K562 (cell line): ENCODE results near the gene BBX. TPM values are rescaled to one million over a fixed set of nuclear protein-coding genes. Genes with fewer than 3 reads are reported as not detected.

Experiments
- ATAC-seq: fragments of 200-7000 bp; cut with Tn5 transposase; 3 replicates; pipeline ENCODE4 v1.9.1; 2020; ENCODE audit warnings: moderate library complexity
- BruUV-seq: library from RNA; stranded (reverse); fragments of 400-500 nt; replicated peaks from 2 replicates; lab custom pipeline; 2021; lab: Mats Ljungman, UMichigan
- CTCF ChIA-PET: fragments of 300-600 bp; formaldehyde crosslinking; extraction: SDS; loops from one replicate; lab custom pipeline; 2021; ENCODE audit warnings: low intra/inter-chr PET ratio; lab: Yijun Ruan, JAX
- POLR2A ChIA-PET: fragments of 300-600, 350-650 bp; sonication (Branson Sonifier 250); formaldehyde crosslinking; extraction: SDS; loops from one replicate; lab custom pipeline; 2021; ENCODE audit warnings: antibody characterized with exemption, inconsistent platforms; lab: Yijun Ruan, JAX
- DNase-seq, 4 experiments: peaks; one replicate each; pipeline versions ENCODE4 v3.0.0 to v3.0.0-alpha.2; 2011 to 2018; ENCODE audit warnings: low spot score in 3 of 4, mixed read lengths in 3 of 4; ENCODE audit errors: extremely low read depth in 1 of 4
- FAIRE-seq: peaks from 2 replicates; lab custom pipeline; 2011; peaks lifted over from hg19 to GRCh38; lab: Jason Lieb, UNC
- H2AFZ ChIP-seq: 2 replicates; pipeline ENCODE4 v1.6.0; 2011; ENCODE audit warnings: low read depth, low read length, control low read depth, inconsistent platforms
- H3K27ac ChIP-seq: fragments of 200-600 bp; 3 replicates; pipeline ENCODE4 v1.8.0; 2011; ENCODE audit warnings: low read depth, mild to moderate bottlenecking, control low read depth, inconsistent platforms, low read length, moderate library complexity, mixed read lengths; ENCODE audit errors: extremely low read depth
- H3K27me3 ChIP-seq, 2 experiments: fragments of 300-600 bp in 1 of 2; 2 replicates in 1 of 2; 3 replicates in 1 of 2; pipeline versions ENCODE4 v1.6.0 to v1.8.0; 2011; ENCODE audit warnings: inconsistent platforms in 2 of 2, low read length in 2 of 2, mild to moderate bottlenecking in 1 of 2, mixed read lengths in 1 of 2, moderate library complexity in 1 of 2; ENCODE audit not compliant: control insufficient read depth in 2 of 2, insufficient read depth in 2 of 2
- H3K36me3 ChIP-seq: fragments of 300-600 bp; 3 replicates; pipeline ENCODE4 v1.8.0; 2011; ENCODE audit warnings: mild to moderate bottlenecking, low read length, inconsistent platforms; ENCODE audit not compliant: control insufficient read depth, insufficient read depth
- H3K4me1 ChIP-seq, 2 experiments: fragments of 200-600 bp in 1 of 2; replicated peaks in 1 of 2; 2 replicates in 1 of 2; 3 replicates in 1 of 2; pipeline versions ENCODE4 v1.5.1 to v1.8.0; 2011; ENCODE audit warnings: inconsistent platforms in 2 of 2, low read length in 2 of 2, mild to moderate bottlenecking in 1 of 2, mixed read lengths in 1 of 2, moderate library complexity in 1 of 2; ENCODE audit not compliant: control insufficient read depth in 2 of 2, insufficient read depth in 2 of 2
- H3K4me2 ChIP-seq: 2 replicates; pipeline ENCODE4 v1.6.1; 2011; ENCODE audit warnings: low read length, control low read depth, inconsistent platforms, mixed read lengths; ENCODE audit not compliant: insufficient read depth
- H3K4me3 ChIP-seq: fragments of 200-600 bp; sonication (generic), shearing (Covaris generic); 2 replicates; pipeline ENCODE4 v1.5.1; 2016; ENCODE audit warnings: control low read depth, inconsistent platforms
- H3K79me2 ChIP-seq: fragments of 200-600 bp; 3 replicates; pipeline ENCODE4 v1.8.0; 2011; ENCODE audit warnings: low read length, inconsistent platforms; ENCODE audit not compliant: control insufficient read depth, insufficient read depth
- H3K9ac ChIP-seq, 2 experiments: 2 replicates each; pipeline versions ENCODE4 v1.6.0 to v1.6.1; 2011; ENCODE audit warnings: low read depth in 2 of 2, low read length in 2 of 2, control low read depth in 1 of 2, inconsistent platforms in 1 of 2, mild to moderate bottlenecking in 1 of 2, mixed read lengths in 1 of 2; ENCODE audit not compliant: insufficient read depth in 1 of 2
- H3K9me1 ChIP-seq: one replicate; pipeline ENCODE4 v1.6.0; 2011; ENCODE audit warnings: inconsistent platforms, mild to moderate bottlenecking, low read length, moderate library complexity; ENCODE audit not compliant: control insufficient read depth, insufficient read depth
- H3K9me3 ChIP-seq: replicated peaks from 2 replicates; pipeline ENCODE4 v1.5.1; 2011; ENCODE audit warnings: low read depth, low read length, inconsistent platforms; ENCODE audit not compliant: control insufficient read depth, insufficient read depth
- H4K20me1 ChIP-seq: replicated peaks from 2 replicates; pipeline ENCODE4 v1.6.1; 2011; ENCODE audit warnings: low read length, inconsistent platforms, mixed read lengths; ENCODE audit not compliant: control insufficient read depth, insufficient read depth
- CCAR2 ChIP-seq: fragments of 200-400 bp; formaldehyde crosslinking; IDR thresholded peaks from 2 replicates; pipeline ENCODE4 v1.6.1; 2017; ENCODE audit warnings: mild to moderate bottlenecking, low read depth, low read length
- CTBP1 ChIP-seq: fragments of 450-650 bp; IDR thresholded peaks from 2 replicates; pipeline ENCODE4 v1.6.1; 2016; ENCODE audit warnings: borderline replicate concordance
- E2F8 ChIP-seq: fragments of 450-650 bp; IDR thresholded peaks from 2 replicates; pipeline ENCODE4 v1.7.1; 2018; ENCODE audit warnings: mild to moderate bottlenecking, low read depth; ENCODE audit not compliant: partially characterized antibody
- KAT7 ChIP-seq: sonication (generic); formaldehyde crosslinking; IDR thresholded peaks from 2 replicates; pipeline ENCODE4 v1.8.0; 2022; ENCODE audit warnings: missing genetic modification reagents, mild to moderate bottlenecking, borderline replicate concordance
- PHF21A ChIP-seq: fragments of 450-650 bp; IDR thresholded peaks from 2 replicates; pipeline ENCODE4 v1.6.1; 2017; ENCODE audit warnings: low read depth, borderline replicate concordance
- ZNF561 ChIP-seq: fragments of 450-650 bp; formaldehyde crosslinking; conservative IDR thresholded peaks from 2 replicates; pipeline ENCODE4 v1.4.0; 2020; ENCODE audit warnings: mild to moderate bottlenecking, moderate library complexity
- ZNF79 ChIP-seq: fragments of 250-450 bp; sonication (Bioruptor Pico); IDR thresholded peaks from 2 replicates; pipeline ENCODE4 v1.4.0; 2020; ENCODE audit warnings: low read depth, mild to moderate bottlenecking, moderate library complexity
- WGBS: fragments of 100-300 bp; shearing (Covaris generic); methylation state at CpG from one replicate; pipeline ENCODE4 v1.1.6; 2016; ENCODE audit warnings: low coverage, mixed read lengths; ENCODE audit not compliant: insufficient coverage; ENCODE audit errors: missing lambda C conversion rate; 5-methylcytosine and 5-hydroxymethylcytosine counted together
- in situ Hi-C: fragments of 300-500 bp; cut with MboI; formaldehyde crosslinking; loops from 4 replicates; pipeline ENCODE4 v1.15.0; 2018; ENCODE audit warnings: inconsistent platforms, mixed read lengths
- intact Hi-C: fragments of 100-400 bp; cut with micrococcal nuclease; formaldehyde crosslinking; loops from 2 replicates; pipeline ENCODE4 v1.14.2; 2022
- polyA plus RNA-seq, 8 experiments: library from polyadenylated mRNA; depleted of rRNA in 4 of 8; stranded (reverse) in 5 of 8; unstranded in 3 of 8; fragments of >200 nt; fragmentation: Nextera tagmentation in 2 of 8; fragmentation: Illumina TruSeq in 1 of 8; extraction: Ambion mirVana in 2 of 8; extraction: Trizol in 1 of 8; gene quantifications; 2 replicates each; pipeline versions ENCODE4 v1.2.1 to v1.2.3, GENCODE V29; 2011 to 2014; ENCODE audit warnings: inconsistent platforms in 1 of 8, missing spikeins in 1 of 8
- total RNA-seq, 7 experiments: library from RNA; depleted of rRNA in 6 of 7; stranded (reverse); fragments of >200 nt in 6 of 7; fragmentation: Illumina TruSeq in 2 of 7; extraction: Trizol in 2 of 7; gene quantifications; 2 replicates each; pipeline versions ENCODE4 v1.2.1 to v1.2.3, GENCODE V29; 2011 to 2021; ENCODE audit warnings: low replicate concordance in 1 of 7

The BBX gene
- total and polyA plus RNA-seq, 9 of the 15 experiments (the other 6 are each of a cell fraction or from before 2014, with no cell fraction given): 4.9 to 19.5 (median 11.8) TPM

DNA sequence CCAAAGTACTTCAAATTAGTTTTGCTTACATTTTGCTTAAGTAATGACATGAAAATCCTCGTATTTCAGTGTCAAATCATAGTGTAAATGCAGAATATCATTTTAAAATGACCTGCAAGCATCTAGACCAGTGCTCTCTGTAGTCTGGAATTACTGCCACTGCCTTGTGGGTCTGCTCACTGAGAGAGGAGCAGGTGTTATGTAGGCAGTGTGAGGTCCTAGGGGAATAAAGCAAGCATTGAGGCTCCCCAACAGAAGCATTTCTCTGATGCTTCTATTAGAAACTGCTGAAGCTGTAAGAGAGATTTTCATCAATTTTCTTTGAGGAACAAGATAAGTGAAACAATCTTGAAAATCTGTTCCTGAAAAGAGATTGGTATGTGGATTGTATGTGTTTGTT is 253.2 kb downstream of the BBX start (continued):
- no peak for TF ChIP-seq E2F8
- no peak for TF ChIP-seq KAT7 (CRISPR knock-in tag)
- no peak for TF ChIP-seq CCAR2
- TF ChIP-seq ZNF79 (CRISPR knock-in tag): no peak
- TF ChIP-seq ZNF561 (CRISPR knock-in tag): no peak

GRCh38 chr3:107781253-107781652 is 258.5 kb downstream of the BBX start:
- POLR2A ChIA-PET: no interaction called here
- FAIRE-seq: no peak
- no peak for ATAC-seq
- Histone ChIP-seq H3K36me3 (peaks cover 5% of the 10 kb centered on the region; the same call in 1 of the 3 replicates), H3K79me2 (no peaks in the 10 kb centered on the region), H3K27me3 (no peaks in the 10 kb centered on the region), H3K4me3 (no peak overlapping the region), H3K27ac (no peak overlapping the region), H3K4me1 (no peaks in the 10 kb centered on the region), H3K9me1 (no peaks in the 10 kb centered on the region), H3K4me2 (no peak overlapping the region), H3K9me3 (no peaks in the 10 kb centered on the region), H2AFZ (no peak overlapping the region), H3K9ac (no peak overlapping the region), H4K20me1 (no peaks in the 10 kb centered on the region)
- intact Hi-C loops: no loop called here
- no TSS peak for BruUV-seq
- 86% methylated on average over 1 of the region's 1 CpG for WGBS
- DNase-seq: no peak
- in situ Hi-C loops: no loop called here
- TF ChIP-seq CTBP1 (no peak), PHF21A (no peak)
- CTCF ChIA-PET: no interaction called here
